ENCODE measurements around the gene SPATA33.

The SPATA33 gene

GRCh38 chr16:89709716-89710432 is 52.2 kb downstream of the SPATA33 start:
- DNase-seq (ENCODE audit: low read depth), result no peak

GRCh38 chr16:89710709-89711564 is 53.3 kb downstream of the SPATA33 start:
- no peak for DNase-seq (ENCODE audit: low read depth)

DNA sequence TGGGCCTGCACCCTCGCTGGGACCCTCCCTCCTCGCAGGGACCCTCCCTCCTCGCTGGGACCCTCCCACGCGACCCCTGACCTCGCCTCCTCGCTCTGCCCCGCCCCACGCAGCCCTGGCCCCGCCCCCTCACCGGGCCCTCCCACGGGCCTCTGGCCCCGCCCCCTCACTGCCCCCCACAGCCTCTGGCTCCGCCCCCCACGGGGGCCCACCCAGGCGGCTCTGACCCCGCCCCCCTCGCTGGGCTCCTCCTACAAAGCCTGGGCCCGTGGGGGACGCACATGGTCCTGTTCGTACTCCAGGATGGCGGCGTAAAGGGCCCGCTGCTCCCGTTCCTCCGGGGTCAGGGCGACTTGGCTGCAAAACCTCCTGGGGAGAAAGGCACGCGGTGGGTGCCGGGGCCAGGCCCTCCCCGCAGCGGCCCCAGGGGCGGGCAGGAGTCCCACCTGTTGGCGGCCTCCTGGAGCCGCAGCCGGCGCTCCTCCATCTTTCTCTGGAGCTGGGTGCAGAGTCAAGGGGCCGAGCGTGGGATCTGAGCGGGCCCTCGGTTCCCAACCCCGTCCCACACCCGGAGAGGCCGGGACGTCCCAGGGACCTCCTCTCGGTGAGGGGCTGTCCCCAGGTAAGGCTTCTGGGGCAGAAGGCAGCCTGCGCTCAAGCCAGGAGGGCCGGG is 54.1 kb downstream of the SPATA33 start:
- DNase-seq (ENCODE audit: low read depth), result peak; percentile 35

DNA sequence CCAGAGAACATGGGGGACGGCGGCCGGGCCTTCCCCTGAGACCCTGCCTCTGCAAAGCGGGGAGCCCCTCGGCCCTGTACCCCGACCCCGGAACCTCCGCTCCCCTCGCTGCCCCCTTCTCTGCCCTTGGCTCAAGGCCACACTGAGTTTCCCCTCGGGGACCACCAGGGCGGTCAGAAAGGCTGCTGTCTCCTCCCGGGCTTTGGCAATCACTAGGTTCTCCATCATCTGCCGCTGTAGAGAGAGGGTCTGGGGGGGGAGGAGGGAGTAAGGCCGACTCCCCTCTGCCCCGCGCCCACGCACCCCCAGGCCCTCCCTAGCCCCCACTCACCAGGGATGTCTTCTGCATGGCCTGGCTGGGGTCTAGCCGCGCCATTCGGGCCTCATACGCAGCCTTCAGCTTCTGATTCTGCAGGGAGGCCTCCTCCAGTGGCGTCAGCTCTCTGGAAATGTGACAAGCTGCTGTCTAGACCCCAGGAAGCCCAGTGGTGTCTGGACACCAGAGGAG is 54.7 kb downstream of the SPATA33 start:
- no peak for DNase-seq (ENCODE audit: low read depth)

DNA sequence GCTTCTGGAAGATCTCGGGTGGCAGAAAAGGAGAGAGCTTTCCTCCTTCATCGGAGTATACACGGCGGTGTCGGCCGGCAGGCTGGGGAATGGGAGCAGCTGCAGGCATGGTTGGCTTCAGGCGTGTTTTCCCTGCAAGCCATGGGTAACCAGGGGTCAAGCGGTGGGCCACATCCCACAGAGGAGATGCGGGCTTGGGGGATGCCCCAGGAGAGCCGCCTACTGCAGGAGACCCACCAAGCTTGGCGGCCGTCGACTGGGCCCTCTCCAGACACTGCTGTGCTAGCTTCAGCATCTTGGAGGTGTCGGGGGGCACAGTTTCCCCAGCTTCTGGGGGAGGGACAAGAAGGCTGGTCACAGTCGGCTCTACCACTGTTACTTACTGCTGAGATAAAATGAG is 58.9 kb downstream of the SPATA33 start:
- no peak for DNase-seq (ENCODE audit: low read depth)

DNA sequence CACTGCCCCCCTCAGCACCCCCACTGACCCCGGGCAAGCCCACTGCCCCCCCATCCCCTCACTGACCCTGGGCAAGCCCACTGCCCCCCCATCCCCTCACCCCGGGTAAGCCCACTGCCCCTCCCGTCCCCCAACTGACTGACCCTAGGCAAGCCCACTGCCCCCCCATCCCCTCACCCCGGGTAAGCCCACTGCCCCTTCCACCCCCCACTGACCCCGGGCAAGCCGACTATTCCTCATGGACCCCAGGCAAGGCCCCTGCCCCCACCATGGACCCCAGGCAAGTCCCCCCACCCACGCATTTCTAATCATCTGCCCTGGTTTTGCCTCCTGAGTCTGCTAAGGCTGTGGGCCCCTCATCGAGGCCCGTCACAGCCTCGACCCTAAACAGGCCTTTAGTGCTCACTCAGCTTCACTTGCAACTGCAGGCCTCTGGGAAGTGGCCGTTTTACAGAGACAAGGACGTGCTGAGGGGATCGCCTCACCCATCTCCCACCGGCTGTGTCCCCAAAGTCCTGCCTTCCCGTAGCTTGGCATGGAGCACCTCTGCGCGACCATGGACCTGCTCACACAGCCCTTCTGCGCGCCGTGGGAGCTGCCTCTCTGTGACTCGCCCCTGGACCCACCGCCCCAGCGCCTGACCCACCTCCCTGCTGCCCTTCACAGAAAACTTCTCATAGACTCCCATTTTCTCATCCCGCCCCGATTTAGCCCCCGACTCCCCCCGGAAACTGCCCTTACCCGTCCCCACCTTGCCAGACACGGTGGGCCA is 59.5 kb downstream of the SPATA33 start:
- DNase-seq (ENCODE audit: low read depth), result no peak

DNA sequence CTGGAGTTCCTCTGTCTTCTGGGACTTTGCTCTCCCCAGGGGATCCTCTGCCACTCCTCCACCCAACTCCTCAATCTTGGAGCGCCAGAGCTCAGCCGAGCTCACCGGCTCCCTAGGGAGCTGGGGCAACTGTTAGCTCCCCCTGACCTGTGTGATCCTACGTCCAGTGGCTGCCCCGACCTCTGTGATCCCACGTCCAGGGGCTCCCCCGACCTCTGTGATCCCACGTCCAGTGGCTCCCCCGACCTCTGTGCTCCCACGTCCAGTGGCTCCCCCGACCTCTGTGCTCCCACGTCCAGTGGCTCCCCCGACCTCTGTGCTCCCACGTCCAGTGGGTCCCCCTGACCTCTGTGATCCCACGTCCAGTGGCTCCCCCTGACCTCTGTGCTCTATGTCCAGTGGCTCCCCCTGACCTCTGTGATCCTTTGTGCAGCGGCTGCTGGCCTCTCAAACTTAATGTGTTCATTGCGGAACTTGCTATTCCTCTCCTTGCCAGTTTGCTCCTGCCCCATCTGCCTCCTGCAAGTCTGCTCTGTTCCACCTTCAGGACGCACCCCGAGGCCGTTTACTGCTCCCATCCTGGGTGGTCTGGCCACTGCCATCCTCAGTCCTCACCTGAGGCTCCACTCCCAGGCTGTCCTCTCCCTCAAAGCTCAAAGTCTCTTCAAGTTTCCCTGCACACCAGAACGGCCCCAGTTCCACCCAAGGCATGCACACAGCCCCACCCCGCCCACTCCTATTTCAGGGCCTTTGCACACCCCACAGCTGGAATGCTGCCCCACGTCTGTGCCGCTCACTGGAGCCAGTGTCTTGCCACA is 60.3 kb downstream of the SPATA33 start:
- no peak for DNase-seq (ENCODE audit: low read depth)

Measured in activated T-helper 1 cell treated with Interleukin-2 at 50 U/mL for 16 hours (primary cell).